ENCODE data around the gene TMEM19. TPM values are rescaled to one million over a fixed set of nuclear protein-coding genes. Genes with fewer than 3 reads are reported as not detected.
"Not testable (repeated sequence)": the region's sequence is repeated elsewhere in the genome, so short reads cannot be mapped to it uniquely, and the experiment has no call there.

Gene TMEM19
- total RNA-seq, 2 donors from 2014 or later, result 37.7 to 39.2 TPM

DNA sequence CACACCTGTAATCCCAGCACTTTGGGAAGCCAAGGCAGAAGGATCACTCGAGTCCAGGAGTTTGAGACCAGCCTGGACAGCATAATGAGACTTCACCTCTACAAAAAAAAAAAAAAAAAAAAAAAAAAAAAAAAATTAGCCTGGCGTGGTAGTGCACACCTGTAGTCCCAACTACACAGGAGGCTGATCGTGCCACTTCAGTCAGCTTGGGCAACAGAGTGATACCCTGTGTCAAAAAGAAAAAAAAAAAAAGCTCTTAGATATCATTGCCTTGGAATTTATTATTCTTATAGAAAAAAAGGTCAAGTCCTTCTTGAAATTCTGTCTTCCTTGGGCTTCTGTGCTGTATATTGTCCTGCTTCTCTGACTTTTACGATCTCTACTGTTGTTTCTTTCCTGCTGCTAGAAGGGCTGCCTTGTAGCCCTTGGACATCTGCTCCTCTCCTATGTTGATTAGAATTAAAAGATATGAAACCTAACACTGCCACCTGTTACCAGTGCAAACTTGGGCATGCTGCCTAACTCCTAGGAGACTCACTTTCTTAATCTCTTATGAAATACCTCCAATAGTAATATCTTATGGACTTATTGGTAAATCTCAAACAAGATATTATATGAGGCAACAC lies 5.7 kb downstream of the TMEM19 start:
- Histone ChIP-seq H3K27me3 (no peaks in the 10 kb centered on the region), H3K36me3 (no peaks in the 10 kb centered on the region), H3K9ac (ENCODE audit: low read depth in 2 of 2, low read length in 2 of 2) (peak overlapping the region; percentile 47 to 63), H3K4me1 (peaks cover 7% of the 10 kb centered on the region), H3K9me3 (no peaks in the 10 kb centered on the region), H3K27ac (no peak overlapping the region), H3K4me3 (no peak overlapping the region)
- peak; percentile 35 for DNase-seq
- intact Hi-C loops (cut with DNase I), result no loop called here
- TF ChIP-seq CTCF (IDR thresholded peaks at IDR 0.05), result no peak

GRCh38 chr12:71693126-71693525 lies 7.2 kb downstream of the TMEM19 start:
- peak overlapping the region in 1 of 2 donors; percentile 20 for H3K9ac ChIP-seq (ENCODE audit: low read depth in 2 of 2, low read length in 2 of 2)
- peak overlapping the region; percentile 70 for H3K27ac ChIP-seq
- no peak overlapping the region for H3K4me3 ChIP-seq
- no peak for TF ChIP-seq CTCF (IDR thresholded peaks at IDR 0.05)
- no peaks in the 10 kb centered on the region for H3K27me3 ChIP-seq
- intact Hi-C loops (cut with DNase I), result no loop called here
- peaks cover 7% of the 10 kb centered on the region for H3K4me1 ChIP-seq
- peak; percentile 57 for DNase-seq
- H3K9me3 ChIP-seq, result no peaks in the 10 kb centered on the region
- no peaks in the 10 kb centered on the region for H3K36me3 ChIP-seq

DNA sequence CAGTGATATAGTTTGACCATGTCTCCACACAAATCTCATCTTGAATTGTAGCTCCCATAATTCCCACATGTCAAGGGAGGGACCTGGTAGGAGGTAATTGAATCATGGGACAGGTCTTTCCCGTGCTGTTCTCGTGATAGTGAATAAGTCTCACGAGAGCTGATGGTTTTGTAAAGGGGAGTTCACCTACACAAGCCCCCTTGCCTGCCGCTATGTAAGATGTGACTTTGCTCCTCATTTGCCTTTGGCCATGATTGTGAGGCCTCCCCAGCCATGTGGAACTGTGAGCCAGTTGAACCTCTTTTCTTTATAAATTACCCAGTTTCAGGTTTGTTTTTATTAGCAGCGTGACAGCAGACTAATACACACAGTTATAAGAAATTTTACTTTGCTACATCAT lies 7.8 kb downstream of the TMEM19 start:
- peak overlapping the region; percentile 70 for H3K27ac ChIP-seq

GRCh38 chr12:71694099-71694820 lies 8.4 kb downstream of the TMEM19 start:
- H3K4me3 ChIP-seq, result no peak overlapping the region
- no peaks in the 10 kb centered on the region for H3K9me3 ChIP-seq
- TF ChIP-seq CTCF (IDR thresholded peaks at IDR 0.05), result no peak
- H3K36me3 ChIP-seq, result no peaks in the 10 kb centered on the region
- intact Hi-C loops (cut with DNase I), result no loop called here
- H3K4me1 ChIP-seq, result peaks cover 2% of the 10 kb centered on the region
- peak; percentile 60 for DNase-seq
- H3K27ac ChIP-seq, result peak overlapping the region; percentile 70
- peak overlapping the region; percentile 53 to 92 for H3K9ac ChIP-seq (ENCODE audit: low read depth in 2 of 2, low read length in 2 of 2)
- no peaks in the 10 kb centered on the region for H3K27me3 ChIP-seq

More for the DNA sequence above, 7.8 kb downstream of the TMEM19 start:
- H3K4me3 ChIP-seq; H3K9me3 ChIP-seq; H3K36me3 ChIP-seq; H3K27me3 ChIP-seq; intact Hi-C loops (cut with DNase I); DNase-seq; H3K4me1 ChIP-seq: not testable (repeated sequence)
- H3K9ac ChIP-seq (ENCODE audit: low read depth in 2 of 2, low read length in 2 of 2), result peak overlapping the region; percentile 53 to 92

GRCh38 chr12:71695782-71696181 lies 9.9 kb downstream of the TMEM19 start:
- Histone ChIP-seq H3K36me3 (no peaks in the 10 kb centered on the region), H3K9ac (ENCODE audit: low read depth in 2 of 2, low read length in 2 of 2) (no peak overlapping the region), H3K4me3 (no peak overlapping the region), H3K27ac (peak overlapping the region; percentile 70), H3K4me1 (no peaks in the 10 kb centered on the region), H3K9me3 (no peaks in the 10 kb centered on the region), H3K27me3 (no peaks in the 10 kb centered on the region)
- TF ChIP-seq CTCF (IDR thresholded peaks at IDR 0.05), result no peak
- intact Hi-C loops (cut with DNase I), result no loop called here
- no peak for DNase-seq

- not testable (repeated sequence) for H3K36me3 ChIP-seq, DNase-seq
Observed at GRCh38 chr12:71702181-71702580, 16.3 kb downstream of the TMEM19 start.

More at GRCh38 chr12:71702181-71702580, 16.3 kb downstream of the TMEM19 start:
- H3K27me3 ChIP-seq; H3K4me3 ChIP-seq; H3K4me1 ChIP-seq; H3K9ac ChIP-seq (ENCODE audit: low read depth in 2 of 2, low read length in 2 of 2); H3K27ac ChIP-seq; H3K9me3 ChIP-seq; intact Hi-C loops (cut with DNase I): not testable (repeated sequence)
